ENCODE results near the gene BAG2.

The BAG2 gene

DNA sequence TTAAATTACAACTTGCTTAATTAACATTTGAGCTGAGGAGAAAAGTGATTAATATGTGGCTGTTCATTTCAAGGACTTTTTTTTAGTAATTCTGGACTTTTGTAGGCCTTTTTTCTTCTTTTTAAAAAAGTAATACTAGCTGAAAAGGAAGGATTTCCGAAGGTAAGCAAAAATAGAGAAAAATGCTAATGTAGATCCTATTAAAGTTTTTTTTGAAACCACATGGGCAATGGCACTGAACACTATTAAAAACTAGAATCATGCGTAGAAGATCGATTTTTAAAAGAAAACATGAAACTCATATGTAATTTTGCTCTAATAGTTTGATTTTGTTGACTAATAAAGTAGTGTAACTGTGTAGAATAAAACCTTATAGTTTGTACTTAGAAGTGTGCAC, 2.4 kb downstream of the BAG2 start:
- DNase-seq (ENCODE audit: low spot score): no peak

DNA sequence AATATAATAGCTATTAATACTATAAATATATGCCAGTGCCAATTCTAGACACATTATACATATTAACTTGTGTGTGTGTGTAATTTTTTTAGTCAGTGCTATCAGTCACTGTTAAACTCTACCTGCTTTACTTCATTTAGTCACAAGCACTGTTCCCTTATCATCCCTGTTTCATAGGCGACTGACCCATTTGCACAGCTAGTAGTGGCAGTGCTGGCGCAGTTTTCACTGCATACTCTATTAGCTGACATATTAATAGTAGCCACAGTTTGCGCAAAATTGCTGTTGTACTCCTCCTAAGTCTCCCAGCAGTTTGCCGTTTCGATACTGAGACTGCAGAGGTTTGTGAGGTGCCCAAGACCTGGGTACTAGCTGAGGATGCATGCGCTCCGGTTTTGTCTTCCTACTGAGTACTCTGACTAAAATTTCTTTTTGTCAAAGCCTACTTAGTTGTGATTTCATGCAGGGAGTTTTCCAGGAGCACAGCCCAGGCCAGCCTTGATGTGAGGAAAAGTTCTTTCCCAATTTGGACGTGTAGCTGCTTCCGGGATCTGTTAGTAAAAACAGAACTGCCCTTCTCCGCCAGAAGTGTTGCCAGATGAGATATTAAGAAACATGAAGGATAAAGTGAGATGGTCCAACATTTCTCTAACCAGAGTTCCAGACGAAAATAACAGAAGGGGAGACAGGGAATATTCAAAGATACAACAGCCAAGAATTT, 5.6 kb downstream of the BAG2 start:
- peak; percentile 28 for DNase-seq (ENCODE audit: low spot score)

DNA sequence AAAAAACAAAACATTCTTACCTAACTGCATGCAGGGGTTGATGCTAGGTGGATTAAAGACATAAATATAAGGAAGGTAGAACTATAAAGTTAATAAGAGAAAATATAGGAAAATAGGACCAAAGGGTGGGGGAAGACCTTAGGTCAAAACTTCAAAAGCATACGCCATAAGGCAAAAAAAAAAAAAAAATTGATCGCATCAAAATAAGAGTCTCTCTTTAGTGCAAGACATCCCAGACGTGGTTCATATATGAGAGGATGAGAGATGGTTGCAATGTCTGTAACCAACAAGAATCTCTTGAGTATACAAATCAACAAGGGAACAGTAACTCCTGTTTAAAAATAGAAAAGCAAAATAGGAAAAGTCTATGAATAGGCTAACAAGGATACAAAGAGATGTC, 8.5 kb downstream of the BAG2 start:
- no peak for DNase-seq (ENCODE audit: low spot score)

DNA sequence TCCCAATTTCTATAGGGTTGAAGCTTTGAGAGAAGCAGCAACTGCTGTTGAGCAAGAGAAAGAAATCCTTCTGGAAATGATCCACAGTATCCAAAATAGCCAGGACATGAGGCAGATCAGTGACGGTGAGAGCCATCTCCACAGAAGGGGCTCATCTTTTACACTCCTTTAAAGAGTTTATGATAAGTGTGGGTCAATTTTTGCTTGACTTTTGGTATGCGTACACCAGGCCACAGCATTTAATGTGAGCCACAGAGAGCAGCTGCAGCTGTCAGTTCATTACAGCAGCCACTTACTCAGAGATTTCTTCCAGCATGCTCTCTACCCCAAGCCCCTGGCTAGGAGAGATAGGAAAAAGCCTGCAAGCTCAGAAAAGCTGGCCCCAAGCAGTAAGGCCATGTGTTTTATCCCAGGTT, 9.9 kb downstream of the BAG2 start:
- peak; percentile 18 for DNase-seq (ENCODE audit: low spot score)

DNA sequence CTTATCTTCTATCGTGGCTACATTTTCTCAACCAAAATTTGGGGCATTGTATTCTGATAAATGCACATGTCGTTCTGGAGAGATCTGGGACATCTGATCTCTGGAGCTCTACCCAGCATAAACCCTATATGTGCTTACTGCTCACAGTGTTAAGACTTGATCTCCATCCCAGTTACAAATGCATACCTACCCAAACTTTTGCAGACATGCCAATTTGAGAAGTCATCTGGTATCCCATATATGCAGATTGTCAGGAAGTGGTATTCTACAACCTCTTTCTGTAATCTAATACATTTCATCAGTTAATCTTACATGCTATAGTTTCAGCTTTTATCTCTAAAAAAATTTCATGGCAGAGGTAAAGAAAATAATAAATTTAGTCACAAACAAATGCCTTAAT, 11.2 kb downstream of the BAG2 start:
- no peak for DNase-seq (ENCODE audit: low spot score)

DNA sequence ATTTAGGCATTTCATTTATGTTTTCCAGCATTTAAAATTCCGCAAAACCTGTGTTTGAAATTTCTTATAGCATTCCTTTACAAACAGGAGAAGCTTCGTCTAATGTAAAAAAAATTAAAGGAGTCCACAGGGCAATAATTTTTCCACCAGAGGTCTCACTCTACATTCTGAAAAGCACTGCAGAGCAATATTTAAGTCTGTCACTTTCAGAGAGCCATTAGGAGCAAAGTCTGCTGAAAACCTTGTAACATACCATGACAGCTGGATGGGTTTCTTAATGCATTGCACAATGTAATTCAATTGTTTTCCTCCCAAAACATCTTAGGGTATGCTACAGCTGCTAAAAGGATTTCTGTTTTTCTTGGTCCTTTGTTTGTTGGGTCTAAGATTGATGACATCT, 18.0 kb downstream of the BAG2 start:
- DNase-seq (ENCODE audit: low spot score): peak; percentile 11

DNA sequence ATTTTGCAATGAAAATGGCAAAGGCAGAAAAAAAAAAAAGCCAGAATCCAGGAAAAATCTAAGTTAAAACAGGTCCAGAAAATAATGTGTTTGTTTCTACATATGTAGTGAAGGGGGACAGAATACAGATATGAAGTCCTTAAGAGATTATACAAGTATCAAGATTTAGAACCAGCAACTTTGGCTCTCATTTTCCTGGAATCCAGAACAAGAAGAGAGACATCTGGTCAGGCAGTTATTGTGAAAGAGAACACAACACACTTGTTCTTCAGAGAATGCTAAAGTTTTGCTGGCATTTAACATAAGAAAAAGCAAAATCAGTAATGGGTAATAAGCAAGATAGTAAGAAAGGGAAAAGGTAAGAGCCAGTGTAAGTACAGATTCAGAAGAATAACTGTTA, 21.1 kb downstream of the BAG2 start:
- DNase-seq (ENCODE audit: low spot score): no peak

DNA sequence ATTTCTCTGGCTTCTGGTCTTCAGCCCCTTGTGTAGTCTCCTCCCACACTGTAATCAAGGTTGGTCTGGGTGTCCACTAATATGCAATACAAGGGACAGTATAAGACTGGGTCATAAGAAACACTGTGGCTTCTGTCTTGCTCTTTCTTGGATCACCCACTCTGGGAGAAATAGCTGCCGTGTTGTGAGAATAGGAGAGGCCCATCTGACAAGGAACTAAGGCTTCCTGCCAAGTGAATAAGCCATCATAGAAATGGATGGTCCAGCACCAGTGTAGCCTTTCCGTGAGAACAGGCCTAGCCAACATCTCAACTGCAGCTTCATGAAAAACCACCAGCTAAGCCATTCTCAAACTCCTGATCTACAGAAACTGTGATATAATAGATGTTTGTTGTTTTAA, 23.3 kb downstream of the BAG2 start:
- no peak for DNase-seq (ENCODE audit: low spot score)

DNA sequence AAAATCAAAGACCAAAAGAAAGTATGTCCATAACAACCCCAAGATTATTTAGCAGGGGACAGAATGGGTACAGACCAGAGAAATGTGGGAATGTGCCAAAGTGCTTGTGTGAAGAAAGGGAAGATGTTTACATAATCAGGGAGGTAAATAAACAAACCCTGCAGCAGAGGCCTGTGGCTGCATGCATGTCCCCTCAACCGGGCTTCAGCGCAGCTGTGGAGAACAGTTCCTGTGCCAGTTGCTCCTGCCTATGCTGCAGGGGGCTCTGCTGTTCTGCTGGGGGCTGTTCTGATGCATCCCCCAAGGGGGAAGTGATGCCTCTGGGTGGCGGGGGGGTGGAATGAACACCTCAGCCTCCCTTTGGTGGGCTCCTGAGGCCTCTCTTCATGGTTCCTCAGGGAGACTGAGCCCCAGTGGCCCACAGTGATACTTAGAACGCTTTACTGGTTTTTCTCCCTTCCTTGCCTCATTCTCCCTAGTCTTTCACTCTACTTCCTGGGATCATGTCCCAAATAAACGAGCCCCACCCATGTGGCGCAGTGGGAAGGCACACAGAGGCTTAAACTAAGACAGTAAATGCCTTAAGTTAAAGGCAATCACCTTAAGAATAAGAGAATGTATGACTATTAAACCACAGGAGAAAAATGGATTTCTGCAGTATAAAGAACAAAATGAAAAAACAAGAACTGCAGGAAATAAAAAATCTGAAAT, 27.0 kb downstream of the BAG2 start:
- DNase-seq (ENCODE audit: low spot score): peak; percentile 23

DNA sequence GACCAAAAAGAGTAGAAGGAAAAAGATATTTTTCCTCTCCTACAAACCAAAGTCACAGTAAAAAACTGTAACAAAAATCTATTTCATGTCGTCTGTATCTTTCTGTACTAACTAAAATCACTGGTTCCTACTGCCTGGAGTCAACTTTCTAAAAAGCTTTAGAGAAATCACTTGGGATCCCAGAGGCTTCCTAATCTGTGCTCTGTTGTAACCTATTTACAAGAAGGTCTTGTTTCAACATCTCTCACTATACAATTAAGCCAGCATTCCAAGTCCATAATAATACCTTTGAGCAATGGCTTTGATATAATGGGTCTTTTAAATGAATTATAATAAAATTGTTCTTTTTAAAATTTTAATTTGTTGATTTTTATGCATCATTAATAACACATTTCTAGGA, 29.6 kb downstream of the BAG2 start:
- DNase-seq (ENCODE audit: low spot score): no peak

DNA sequence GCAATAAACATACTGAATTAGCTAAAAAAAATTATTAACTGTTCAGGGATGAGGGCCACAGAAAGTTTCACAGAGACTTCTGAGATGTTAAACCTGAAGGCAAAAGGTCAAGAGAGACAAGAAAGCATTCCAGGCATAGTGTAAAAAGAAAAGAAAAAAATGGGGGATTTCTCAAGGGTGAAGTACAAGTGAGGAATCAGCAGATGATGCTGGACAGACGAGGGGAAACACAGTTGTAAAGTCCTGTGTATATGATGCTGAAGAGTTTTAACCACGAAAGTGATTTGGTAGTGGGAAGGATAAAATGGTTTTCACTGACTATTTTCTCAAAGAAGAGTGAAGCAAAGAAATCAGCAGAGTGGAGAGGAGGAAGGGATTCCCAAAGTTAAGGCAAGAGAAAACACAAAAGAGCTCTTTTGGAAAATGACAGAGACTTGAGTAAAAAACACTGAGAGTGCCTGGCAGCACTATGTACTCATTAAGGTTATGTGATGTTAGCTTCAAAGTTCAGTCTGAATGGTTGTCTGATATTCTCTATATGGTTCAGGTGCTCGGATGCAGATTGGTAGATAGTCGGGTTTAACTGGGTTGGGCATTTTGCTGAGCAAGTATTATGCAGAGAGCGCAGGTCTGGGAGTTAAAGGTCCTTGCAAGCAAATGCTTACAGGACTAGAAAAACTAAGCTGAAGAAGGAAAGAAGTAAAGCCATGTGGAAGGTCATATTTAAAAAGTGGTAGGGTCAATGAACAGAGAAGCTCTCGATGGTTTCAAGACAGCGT, 33.6 kb downstream of the BAG2 start:
- DNase-seq (ENCODE audit: low spot score): no peak

DNA sequence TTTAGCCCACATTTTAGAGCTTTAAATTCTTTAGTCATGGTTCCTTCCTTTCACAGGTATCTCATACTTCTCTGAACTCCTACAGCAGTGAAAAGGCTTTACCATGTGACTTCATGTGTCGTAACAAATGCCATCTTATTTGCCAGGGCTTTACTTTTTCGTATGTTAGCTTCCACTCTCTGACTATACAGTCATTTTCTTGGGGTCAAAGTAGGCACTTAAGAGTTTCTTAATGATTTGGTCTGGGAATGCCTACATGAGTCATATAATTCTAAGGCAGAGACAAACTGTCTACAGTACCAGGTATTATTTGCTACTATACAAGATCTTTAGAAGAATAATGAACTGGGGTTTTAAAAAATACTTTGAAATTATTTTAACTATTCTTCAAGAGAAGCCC, 35.0 kb downstream of the BAG2 start:
- no peak for DNase-seq (ENCODE audit: low spot score)

DNA sequence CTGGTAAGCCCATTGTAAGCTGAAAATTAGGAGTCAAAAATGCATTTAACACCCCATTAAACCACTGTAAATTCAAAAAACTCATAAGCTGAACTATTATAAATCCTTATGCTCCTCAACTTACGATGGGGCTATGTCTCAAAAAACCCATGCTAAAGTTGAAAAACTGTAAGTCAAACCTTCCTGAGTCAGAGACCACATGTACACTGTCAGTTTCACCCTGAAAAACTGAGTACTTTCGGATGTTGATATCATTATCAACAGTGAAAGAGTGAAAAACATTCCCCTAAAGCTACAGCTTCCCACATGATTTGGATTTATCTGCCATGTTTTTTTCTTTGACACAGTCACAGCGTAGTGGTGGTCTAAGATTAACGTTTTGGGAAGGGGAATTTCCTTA, 35.7 kb downstream of the BAG2 start:
- no peak for DNase-seq (ENCODE audit: low spot score)

DNA sequence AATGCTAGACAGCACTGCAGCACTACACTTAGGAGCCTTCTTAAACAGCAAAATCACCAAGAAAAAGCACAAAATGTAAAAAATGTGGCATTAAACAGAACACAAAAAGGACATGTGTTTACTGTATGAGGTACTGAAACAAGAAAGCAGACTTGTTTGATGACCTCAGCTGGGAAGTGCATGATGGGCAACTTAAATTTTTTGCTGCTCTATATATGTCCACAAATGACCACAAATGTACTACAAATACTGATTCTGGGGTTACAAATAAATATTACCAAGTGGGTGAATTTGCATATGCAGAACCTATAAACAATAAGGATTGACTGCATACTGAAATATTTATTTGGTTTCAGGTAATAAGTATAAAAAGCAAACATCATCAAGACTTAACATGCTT, 36.9 kb downstream of the BAG2 start:
- no peak for DNase-seq (ENCODE audit: low spot score)

DNA sequence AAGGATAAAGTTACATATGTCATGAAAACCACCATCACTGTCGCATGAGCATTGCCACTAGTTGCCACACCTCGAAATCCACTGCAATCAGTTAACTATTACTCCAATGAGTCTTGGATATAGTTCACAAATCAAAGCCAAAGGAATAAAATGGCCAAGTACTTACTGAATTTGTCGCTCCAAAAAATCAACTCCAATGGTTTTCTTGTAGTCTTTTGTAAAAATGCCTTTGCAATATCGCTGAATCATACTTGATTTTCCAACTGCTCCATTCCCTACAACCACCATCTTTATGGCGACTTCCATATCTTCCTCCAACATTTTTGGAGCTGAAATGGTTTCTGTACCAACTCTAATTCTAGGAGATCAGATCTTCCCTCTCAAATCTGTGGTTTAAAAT, 37.9 kb downstream of the BAG2 start:
- no peak for DNase-seq (ENCODE audit: low spot score)

DNA sequence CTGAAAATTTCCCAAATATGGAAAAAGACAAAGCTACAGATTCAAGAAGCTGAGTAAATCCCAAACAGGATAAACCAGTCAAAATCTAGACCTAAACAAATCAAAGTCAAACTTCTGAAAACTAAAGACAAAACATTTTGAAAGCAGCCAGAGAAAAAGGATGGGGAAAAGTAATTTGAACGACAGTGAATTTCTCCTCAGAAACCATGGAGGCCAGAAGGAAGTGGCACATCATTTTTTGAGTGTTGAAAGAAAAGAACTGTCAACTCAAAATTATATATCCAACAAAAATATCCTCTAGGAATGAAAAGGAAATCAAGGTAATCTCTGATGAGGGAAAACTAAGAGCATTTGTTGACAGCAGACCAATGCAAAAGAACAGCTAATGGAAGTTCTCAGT, 43.1 kb downstream of the BAG2 start:
- DNase-seq (ENCODE audit: low spot score): no peak

DNA sequence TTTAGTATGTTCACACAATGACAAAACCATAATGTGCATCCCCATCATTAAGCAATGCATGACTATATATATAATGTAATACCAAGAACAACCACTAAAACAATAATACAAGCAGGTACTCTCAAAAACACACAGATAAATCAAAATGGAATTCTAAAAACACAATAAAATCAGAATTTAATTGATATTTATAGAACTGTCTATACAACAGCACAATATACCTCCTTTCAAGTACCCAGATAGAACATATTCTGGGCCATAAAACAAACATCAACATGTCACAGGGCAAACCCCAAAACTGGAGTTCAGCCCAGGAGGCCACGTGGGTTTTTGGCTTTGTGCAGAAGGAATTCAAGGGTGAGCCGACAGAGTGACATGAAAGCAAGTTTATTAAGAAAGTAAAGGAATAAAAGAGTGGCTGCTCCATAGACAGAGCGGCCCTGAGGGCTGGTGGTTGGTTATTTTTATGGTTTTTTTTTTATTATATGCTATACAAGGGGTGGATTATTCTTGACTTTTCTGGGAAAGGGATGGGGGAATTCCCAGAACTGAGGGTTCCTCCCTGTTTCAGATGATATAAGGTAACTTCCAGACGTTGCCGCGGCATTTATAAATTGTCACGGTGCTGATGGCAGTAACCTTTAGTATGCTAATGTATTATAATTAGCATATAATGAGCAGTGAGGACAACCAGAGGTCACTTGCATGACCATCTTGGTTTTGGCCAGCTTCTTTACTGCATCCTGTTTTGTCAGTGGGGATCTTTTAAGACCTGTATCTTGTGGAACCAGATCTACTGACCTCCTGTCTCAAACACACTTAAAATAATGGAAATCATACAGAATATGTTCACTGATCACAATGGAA, 44.3 kb downstream of the BAG2 start:
- DNase-seq (ENCODE audit: low spot score): peak; percentile 21

DNA sequence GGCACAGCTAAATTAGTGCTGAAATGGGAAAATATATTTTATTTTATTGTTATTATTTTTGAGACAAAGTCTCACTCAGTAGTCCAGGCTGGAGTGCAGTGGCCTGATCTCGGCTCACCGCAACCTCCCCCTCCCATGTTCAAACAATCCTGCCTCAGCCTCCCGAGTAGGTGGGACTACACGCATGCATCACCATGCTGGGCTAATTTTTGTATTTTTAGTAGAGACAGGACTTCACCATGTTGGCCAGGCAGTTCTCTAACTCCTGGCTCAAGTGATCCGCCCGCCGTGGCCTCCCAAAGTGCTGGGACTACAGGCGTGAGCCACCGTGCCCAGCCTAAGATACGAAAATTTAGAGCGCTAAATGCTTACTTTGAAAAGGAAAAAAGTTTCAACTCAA, 45.1 kb downstream of the BAG2 start:
- DNase-seq (ENCODE audit: low spot score): no peak

DNA sequence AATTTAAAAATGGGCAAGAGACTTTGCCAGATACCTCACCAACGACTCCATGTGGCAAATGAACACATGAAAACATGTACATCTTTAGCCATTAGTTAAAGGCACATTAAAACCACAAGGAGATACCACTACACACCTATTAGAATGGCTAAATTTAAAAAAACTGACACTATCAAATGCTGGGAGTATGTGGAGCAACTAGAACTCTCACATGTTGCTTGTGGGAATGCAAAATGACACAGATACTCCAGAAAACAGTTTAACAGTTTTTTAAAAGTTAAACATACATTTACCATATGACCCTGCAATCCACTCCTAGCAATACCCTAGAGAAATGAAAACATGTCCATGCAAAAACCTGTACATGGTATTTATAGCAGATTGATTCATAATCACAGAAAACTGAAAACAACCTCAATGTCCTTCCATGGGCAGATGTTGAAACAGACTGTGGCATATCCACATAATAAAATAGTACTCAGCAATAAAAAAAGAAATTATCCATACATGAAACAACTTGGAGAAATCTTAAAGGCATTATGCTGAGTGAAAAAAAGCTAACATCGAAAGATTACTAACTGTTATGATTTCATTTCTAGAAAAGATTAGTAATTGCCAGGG, 48.1 kb downstream of the BAG2 start:
- no peak for DNase-seq (ENCODE audit: low spot score)

DNA sequence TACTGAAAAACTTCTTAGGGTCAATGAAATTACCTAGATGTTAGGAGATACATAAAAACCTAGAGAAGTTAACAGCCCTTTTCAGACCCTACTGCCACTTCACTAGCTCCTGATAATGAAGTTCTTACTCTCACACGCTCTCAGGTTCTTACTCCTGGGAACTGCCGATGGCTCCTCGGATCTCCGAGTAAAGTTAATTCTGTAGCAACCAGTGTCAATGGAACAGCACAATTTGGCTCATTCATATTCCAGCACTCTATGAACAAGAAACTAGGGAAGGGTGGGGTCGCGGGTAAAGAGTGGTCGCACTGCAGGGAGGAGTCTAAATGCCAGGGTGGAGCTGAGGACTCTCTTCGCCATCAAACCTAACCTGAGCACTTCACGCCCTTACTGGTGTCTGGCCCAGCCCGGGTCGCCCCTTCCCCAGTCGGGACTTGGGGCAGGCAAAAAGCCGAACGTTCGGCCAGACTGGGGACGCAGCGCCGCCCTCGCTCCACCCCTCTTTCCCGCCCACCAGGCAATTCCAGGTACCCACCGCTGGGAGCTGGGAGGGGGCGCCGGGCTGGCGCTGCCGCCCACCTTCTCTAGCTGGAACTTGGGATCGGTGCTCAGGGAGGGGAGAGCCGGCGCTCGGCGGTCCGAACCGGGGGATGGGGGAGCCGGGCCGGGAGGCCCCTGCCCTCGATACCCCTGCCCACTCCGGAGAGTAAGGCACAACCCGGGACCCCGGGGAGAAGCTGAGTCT, 49.2 kb downstream of the BAG2 start:
- peak; percentile 69 for DNase-seq (ENCODE audit: low spot score)
